Natural killer cell treated with Interleukin-12 subunit alpha and Interleukin-12 subunit beta and Interleukin-15 and Interleukin-18, amount 100 ng/mL, for 72 hours (primary cell): Measurements from ENCODE around the gene TAF9B. TPM values are rescaled to one million over a fixed set of nuclear protein-coding genes. Genes with fewer than 3 reads are reported as not detected.
"Not testable (repeated sequence)": the region's sequence is repeated elsewhere in the genome, so short reads cannot be mapped to it uniquely, and the experiment has no call there.

Source experiments
- ATAC-seq, 2 donors: fragments of 150-1000 bp; cut with Tn5 transposase in 1 of 2; sonication (Bioruptor Pico), chemical (Tn5 transposase) in 1 of 2; 2 replicates each; pipeline ENCODE4 v1.10.0; 2021
- DNase-seq: peaks from one replicate; pipeline ENCODE4 v3.0.0; 2022; ENCODE audit warnings: low spot score
- H3K27ac Mint-ChIP-seq, 2 donors: 1 replicate in 1 of 2; 2 replicates in 1 of 2; pipeline ENCODE4 v1.8.0; 2022; ENCODE audit warnings: mixed read lengths in 2 of 2, mild to moderate bottlenecking in 1 of 2, moderate library complexity in 1 of 2
- H3K27me3 Mint-ChIP-seq, 2 donors: 1 replicate in 1 of 2; 2 replicates in 1 of 2; pipeline ENCODE4 v1.8.0; 2022; ENCODE audit warnings: mixed read lengths in 2 of 2
- H3K36me3 Mint-ChIP-seq: one replicate; pipeline ENCODE4 v1.8.0; 2022; ENCODE audit warnings: mixed read lengths
- H3K4me1 Mint-ChIP-seq, 2 donors: 1 replicate in 1 of 2; 2 replicates in 1 of 2; pipeline ENCODE4 v1.8.0; 2022; ENCODE audit warnings: low read depth in 2 of 2, mixed read lengths in 2 of 2, mild to moderate bottlenecking in 1 of 2
- H3K4me3 Mint-ChIP-seq: one replicate; pipeline ENCODE4 v1.8.0; 2022; ENCODE audit warnings: mixed read lengths
- H3K9me3 Mint-ChIP-seq: 2 replicates; pipeline ENCODE4 v1.8.0; 2022; ENCODE audit warnings: mixed read lengths
- total RNA-seq, 2 donors: library from RNA; stranded (reverse); gene quantifications; one replicate each; pipeline ENCODE4 v1.2.3, GENCODE V29; 2022

The TAF9B gene
- total RNA-seq, 2 donors from 2014 or later, result 8.8 to 10.7 TPM

DNA sequence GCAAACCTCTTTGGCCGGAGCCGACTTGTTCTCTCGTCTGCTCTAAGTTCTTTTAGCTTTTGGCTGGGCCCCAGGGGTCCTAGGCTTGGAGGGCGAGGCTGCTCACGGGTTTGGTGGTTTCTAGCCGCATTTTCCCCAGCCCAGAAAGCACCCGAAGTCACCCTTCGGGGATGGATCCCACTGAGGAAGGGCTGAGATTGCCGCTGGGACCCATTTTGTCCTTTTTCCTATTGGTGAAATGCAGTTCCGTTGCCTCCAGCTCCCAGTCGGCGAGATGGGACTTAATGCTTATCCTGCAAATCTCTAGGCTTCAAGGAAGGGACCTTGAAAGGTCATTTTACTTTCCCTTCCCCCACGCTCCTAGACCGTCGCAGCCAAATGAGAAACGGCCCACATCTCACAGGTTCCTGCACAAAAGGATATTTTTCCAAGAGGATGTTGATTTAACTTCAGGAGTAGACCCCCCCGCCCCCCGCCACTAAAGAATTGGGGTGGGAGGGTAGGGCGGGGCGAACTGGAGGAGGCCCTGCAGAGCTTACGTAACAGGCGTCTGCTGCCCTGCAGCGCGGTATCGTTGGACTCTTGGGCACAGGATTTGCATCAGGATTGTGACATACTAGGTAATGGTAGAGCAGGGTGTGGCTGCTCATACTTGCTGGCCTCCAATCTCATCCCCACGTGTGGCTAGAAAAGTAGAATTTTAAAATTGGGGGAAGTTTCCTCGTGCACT is 34.8 kb downstream of the TAF9B start:
- Mint-ChIP-seq H3K4me3 (peak overlapping the region; percentile 98), H3K27ac (peak overlapping the region; percentile 84 to 91), H3K27me3 (peaks cover 0 to 3% of the 10 kb centered on the region in 2 donors), H3K9me3 (peaks cover 3% of the 10 kb centered on the region), H3K36me3 (peaks cover 37% of the 10 kb centered on the region), H3K4me1 (peaks cover 36 to 48% of the 10 kb centered on the region in 2 donors)
- peak; percentile 34 to 49 for ATAC-seq
- no peak for DNase-seq

- peak; percentile 99 for ATAC-seq
- H3K36me3 Mint-ChIP-seq, result peaks cover 37% of the 10 kb centered on the region
- H3K27ac Mint-ChIP-seq, result peak within 1 kb of the TSS; percentile 84 to 91
- H3K9me3 Mint-ChIP-seq, result peaks cover 3% of the 10 kb centered on the region
- peak within 1 kb of the TSS; percentile 98 for H3K4me3 Mint-ChIP-seq
- peak; percentile 97 for DNase-seq
- H3K4me1 Mint-ChIP-seq, result peaks cover 31 to 45% of the 10 kb centered on the region in 2 donors
- H3K27me3 Mint-ChIP-seq, result peaks cover 0 to 3% of the 10 kb centered on the region in 2 donors
Observed at GRCh38 chrX:78103623-78104446, 35.6 kb downstream of the TAF9B start, which contains the start of gene PGK1. Gene PGK1 (plus strand): TSS chrX:78104248. CDS start chrX:78104341, 93 bp downstream.

- no peak for DNase-seq
- peak overlapping the region; percentile 98 for H3K4me3 Mint-ChIP-seq
- H3K27me3 Mint-ChIP-seq, result peaks cover 0 to 3% of the 10 kb centered on the region in 2 donors
- H3K36me3 Mint-ChIP-seq, result peaks cover 37% of the 10 kb centered on the region
- peaks cover 31 to 40% of the 10 kb centered on the region in 2 donors for H3K4me1 Mint-ChIP-seq
- peaks cover 3% of the 10 kb centered on the region for H3K9me3 Mint-ChIP-seq
- peak overlapping the region; percentile 84 to 91 for H3K27ac Mint-ChIP-seq
- ATAC-seq, result no peak
Observed at GRCh38 chrX:78103001-78103622, 36.3 kb downstream of the TAF9B start.

GRCh38 chrX:78102091-78102490 is 37.4 kb downstream of the TAF9B start:
- Mint-ChIP-seq H3K27me3 (peaks cover 0 to 8% of the 10 kb centered on the region in 2 donors), H3K9me3 (peaks cover 3% of the 10 kb centered on the region), H3K36me3 (peaks cover 29% of the 10 kb centered on the region), H3K27ac (peak overlapping the region in 1 of 2 donors; percentile 91), H3K4me1 (peaks cover 23 to 29% of the 10 kb centered on the region in 2 donors), H3K4me3 (no peak overlapping the region)
- ATAC-seq (no peak), DNase-seq (no peak)

DNA sequence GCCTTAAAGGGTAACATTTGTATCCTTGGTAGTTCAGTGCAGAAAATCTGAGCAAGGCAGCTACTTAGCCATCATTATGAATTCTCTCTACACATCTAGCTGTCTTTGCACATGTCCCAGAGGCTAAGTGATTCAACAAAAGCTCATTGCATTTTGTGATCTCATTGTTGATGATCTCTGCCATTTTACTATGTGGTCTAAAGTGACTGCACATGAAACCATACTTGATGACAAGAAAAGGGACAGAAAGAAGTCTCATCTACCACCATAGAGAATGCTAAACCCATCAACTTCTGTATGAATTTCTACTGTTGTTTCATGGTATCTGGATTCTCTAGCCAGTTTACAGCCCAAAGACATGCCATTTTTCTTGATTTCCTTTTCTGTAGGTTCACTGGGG is 41.3 kb downstream of the TAF9B start:
- no peak overlapping the region for H3K27ac Mint-ChIP-seq
- ATAC-seq, result no peak

DNA sequence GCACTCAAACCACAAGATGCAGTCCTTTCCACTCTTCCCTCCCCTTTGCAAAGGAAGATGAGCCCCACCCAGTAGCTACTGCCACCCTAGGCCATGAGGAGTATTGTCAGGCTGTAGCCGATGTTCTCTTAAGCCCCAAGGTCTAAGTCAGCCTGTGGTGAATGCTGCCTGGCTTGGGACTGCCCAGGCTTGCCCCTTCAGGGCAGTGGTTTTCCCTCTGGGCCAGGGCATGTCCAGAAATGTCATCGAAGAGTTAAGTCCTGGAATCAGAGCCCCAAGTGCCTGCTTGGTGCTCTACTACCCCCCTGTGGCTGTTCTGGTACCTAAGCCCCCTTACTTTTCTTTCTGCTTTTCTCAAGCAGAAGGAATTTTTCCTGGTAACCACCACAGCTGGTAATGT is 47.2 kb downstream of the TAF9B start:
- no peak overlapping the region for H3K27ac Mint-ChIP-seq
- no peak overlapping the region for H3K4me3 Mint-ChIP-seq
- no peak for DNase-seq

More for the DNA sequence above, 41.3 kb downstream of the TAF9B start:
- DNase-seq, result no peak
- peaks cover 0 to 12% of the 10 kb centered on the region in 2 donors for H3K27me3 Mint-ChIP-seq
- no peak overlapping the region for H3K4me3 Mint-ChIP-seq
- H3K4me1 Mint-ChIP-seq, result peaks cover 5 to 6% of the 10 kb centered on the region in 2 donors
- H3K9me3 Mint-ChIP-seq, result peaks cover 3% of the 10 kb centered on the region
- H3K36me3 Mint-ChIP-seq, result peaks cover 6% of the 10 kb centered on the region

DNA sequence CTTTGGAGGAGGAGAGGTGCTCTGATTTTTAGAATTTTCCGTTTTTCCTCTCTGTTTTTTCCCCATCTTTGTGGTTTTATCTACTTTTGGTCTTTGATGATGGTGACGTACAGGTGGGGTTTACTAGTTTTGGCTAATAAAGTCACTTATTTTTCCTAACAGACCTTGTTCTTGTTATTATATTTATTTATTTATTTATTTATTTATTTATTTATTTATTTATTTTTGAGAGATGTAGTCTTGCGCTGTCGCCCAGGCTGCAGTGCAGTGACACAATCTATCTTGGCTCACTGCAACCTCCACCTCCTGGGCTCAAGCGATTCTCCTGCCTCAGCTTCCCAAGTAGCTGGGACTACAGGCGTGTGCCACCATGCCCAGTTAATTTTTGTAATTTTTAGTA is 58.0 kb downstream of the TAF9B start:
- H3K36me3 Mint-ChIP-seq, H3K4me1 Mint-ChIP-seq, ATAC-seq, DNase-seq, H3K4me3 Mint-ChIP-seq, H3K27ac Mint-ChIP-seq, H3K9me3 Mint-ChIP-seq: not testable (repeated sequence)
- peaks cover 0 to 12% of the 10 kb centered on the region in 2 donors for H3K27me3 Mint-ChIP-seq

More for the DNA sequence above, 47.2 kb downstream of the TAF9B start:
- no peaks in the 10 kb centered on the region for H3K4me1 Mint-ChIP-seq
- peaks cover 0 to 29% of the 10 kb centered on the region in 2 donors for H3K27me3 Mint-ChIP-seq
- H3K9me3 Mint-ChIP-seq, result no peaks in the 10 kb centered on the region
- peak in 1 of 2 donors; percentile 62 for ATAC-seq
- H3K36me3 Mint-ChIP-seq, result no peaks in the 10 kb centered on the region

Other genes starting within 250 kb of the TAF9B start
- 10 to 100 TPM; 44.9 to 70.1 TPM for gene MAGT1, start 244.2 kb downstream of the TAF9B start, total RNA-seq
- gene COX7B, start 240.2 kb downstream of the TAF9B start, total RNA-seq, result 100 to 1,000 TPM; 127 to 204 TPM
- gene ATP7A, start 229.0 kb downstream of the TAF9B start, total RNA-seq, result 10 to 100 TPM in 1 of 2 donors, 1 to 10 TPM in 1; 7.0 to 12.1 TPM
- gene PGAM4, start 170.0 kb downstream of the TAF9B start, total RNA-seq, result not detected
- gene PGK1, start 35.4 kb downstream of the TAF9B start, total RNA-seq, result 1,000 to 10,000 TPM in 1 of 2 donors, 100 to 1,000 TPM in 1; 625 to 1,197 TPM
- 1 to 10 TPM; 1.5 to 7.3 TPM for gene CYSLTR1, start 188.0 kb upstream of the TAF9B start, total RNA-seq